GM10248 (cell line): ENCODE results near the gene SIPA1L3.
A peak's percentile ranks its signal among the peaks of the same experiment; 100 is the strongest.
"Not testable (repeated sequence)": the region's sequence is repeated elsewhere in the genome, so short reads cannot be mapped to it uniquely, and the experiment has no call there.

Experiments used
- CTCF ChIA-PET: fragments of 300-600 bp; sonication (Branson Sonifier 250); formaldehyde crosslinking; extraction: SDS; loops from one replicate; lab custom pipeline; 2021; ENCODE audit warnings: antibody characterized with exemption; lab: Yijun Ruan, JAX
- POLR2A ChIA-PET: fragments of 350-650 bp; sonication (Branson Sonifier 250); formaldehyde crosslinking; extraction: SDS; loops from one replicate; lab custom pipeline; 2020; ENCODE audit warnings: antibody characterized with exemption; lab: Yijun Ruan, JAX
- DNase-seq: peaks from one replicate; pipeline ENCODE4 v3.0.0; 2012; ENCODE audit errors: extremely low spot score
- CTCF ChIP-seq: IDR thresholded peaks from 2 replicates; pipeline ENCODE4 v1.5.1; 2012; ENCODE audit warnings: mild to moderate bottlenecking, low read depth; ENCODE audit errors: extremely low read depth, missing control alignments, control extremely low read depth

Gene SIPA1L3

GRCh38 chr19:37907735-37908455, 887 bp downstream of the SIPA1L3 start:
- TF ChIP-seq CTCF, result no peak
- DNase-seq, result no peak
- ChIA-PET POLR2A (interaction anchor here (1.5 kb wide), 1 partner anchor 96 kb away, joined by 10 read pairs; no protein-coding TSS in a partner anchor), CTCF (interaction anchor here (0.8 to 2.5 kb wide), 7 partner anchors 10 to 495 kb away, joined by 3 to 14 read pairs (median 5); partner anchors contain the start of gene FAM98C)

GRCh38 chr19:37909661-37910199, 2.7 kb downstream of the SIPA1L3 start:
- TF ChIP-seq CTCF, result no peak
- ChIA-PET POLR2A (interaction anchor here (0.7 kb wide), 1 partner anchor 1773 kb away, joined by 5 read pairs; no protein-coding TSS in a partner anchor), CTCF (interaction anchor here (1.5 to 2.8 kb wide), 2 partner anchors 11 to 14 kb away, joined by 4 to 13 read pairs; no protein-coding TSS in a partner anchor)
- DNase-seq, result no peak

- ChIA-PET POLR2A (no interaction called here), CTCF (interaction anchor here (2.8 kb wide), 1 partner anchor 13 kb away, joined by 7 read pairs; no protein-coding TSS in a partner anchor)
- no peak for TF ChIP-seq CTCF
- peak; percentile 62 for DNase-seq
These were observed 7.9 kb downstream of the SIPA1L3 start for GRCh38 chr19:37914908-37915307.

GRCh38 chr19:37920591-37921450, 13.8 kb downstream of the SIPA1L3 start:
- DNase-seq, result no peak
- CTCF ChIA-PET, result interaction anchor here (3.4 to 4.3 kb wide), 3 partner anchors 10 to 18 kb away, joined by 9 to 30 read pairs (median 13); no protein-coding TSS in a partner anchor
- POLR2A ChIA-PET, result interaction anchor here (0.6 to 0.7 kb wide), 2 partner anchors 24 to 121 kb away, joined by 3 read pairs; no protein-coding TSS in a partner anchor
- TF ChIP-seq CTCF, result no peak

GRCh38 chr19:37924573-37924972, 17.6 kb downstream of the SIPA1L3 start:
- CTCF ChIA-PET, result interaction anchor here (0.9 to 4.3 kb wide), 4 partner anchors 7 to 156 kb away, joined by 3 to 30 read pairs (median 6); partner anchors contain the start of gene SIPA1L3
- DNase-seq, POLR2A ChIA-PET: not testable (repeated sequence)

GRCh38 chr19:37925212-37925611, 18.2 kb downstream of the SIPA1L3 start:
- TF ChIP-seq CTCF, result no peak
- POLR2A ChIA-PET, result no interaction called here
- DNase-seq, result no peak

More at GRCh38 chr19:37925212-37925611, 18.2 kb downstream of the SIPA1L3 start:
- CTCF ChIA-PET, result no interaction called here
